NCI-H1694 (cell line): ENCODE results near the gene CFC1.
"Not testable (repeated sequence)": the region's sequence is repeated elsewhere in the genome, so short reads cannot be mapped to it uniquely, and the experiment has no call there.

Source experiments
- DNase-seq: peaks from one replicate; lab custom pipeline; 2025; lab: John Stamatoyannopoulos, UW

CFC1 gene

GRCh38 chr2:130599393-130599792 is at the start of gene CFC1:
CFC1 (minus strand) TSS chr2:130599575; CDS start chr2:130599287, 288 bp downstream.
- DNase-seq: not testable (repeated sequence)

- DNase-seq: not testable (repeated sequence)
These were observed 42.3 kb upstream of the CFC1 start for GRCh38 chr2:130641688-130642087.

- DNase-seq: not testable (repeated sequence)
These were observed 39.6 kb upstream of the CFC1 start for GRCh38 chr2:130638973-130639372.

- DNase-seq: not testable (repeated sequence)
These were observed 29.6 kb upstream of the CFC1 start for GRCh38 chr2:130628784-130629475.

GRCh38 chr2:130611140-130611539 is 11.8 kb upstream of the CFC1 start, which contains the start of gene POTEJ:
POTEJ (plus strand) TSS chr2:130611440; CDS start chr2:130611533, 93 bp downstream.
- not testable (repeated sequence) for DNase-seq

- not testable (repeated sequence) for DNase-seq
These were observed 11.1 kb upstream of the CFC1 start for GRCh38 chr2:130610486-130610885.

GRCh38 chr2:130609002-130609920 is 9.9 kb upstream of the CFC1 start:
- not testable (repeated sequence) for DNase-seq

GRCh38 chr2:130608276-130609001 is 9.1 kb upstream of the CFC1 start:
- DNase-seq: not testable (repeated sequence)

GRCh38 chr2:130601648-130602302 is 2.4 kb upstream of the CFC1 start:
- not testable (repeated sequence) for DNase-seq

- not testable (repeated sequence) for DNase-seq
These were observed 551 bp upstream of the CFC1 start for GRCh38 chr2:130599926-130600325.

- DNase-seq: not testable (repeated sequence)
These were observed 912 bp downstream of the CFC1 start for GRCh38 chr2:130598463-130598862.

GRCh38 chr2:130597994-130598393 is 1.4 kb downstream of the CFC1 start:
- DNase-seq: not testable (repeated sequence)

GRCh38 chr2:130596757-130597156 is 2.6 kb downstream of the CFC1 start:
- DNase-seq: not testable (repeated sequence)

GRCh38 chr2:130594011-130594410 is 5.4 kb downstream of the CFC1 start:
- not testable (repeated sequence) for DNase-seq

- not testable (repeated sequence) for DNase-seq
These were observed 6.5 kb downstream of the CFC1 start for GRCh38 chr2:130592791-130593414.

- not testable (repeated sequence) for DNase-seq
These were observed 8.5 kb downstream of the CFC1 start for GRCh38 chr2:130590842-130591359.

- not testable (repeated sequence) for DNase-seq
These were observed 9.1 kb downstream of the CFC1 start for GRCh38 chr2:130590170-130590841.

- DNase-seq: not testable (repeated sequence)
These were observed 10.5 kb downstream of the CFC1 start for GRCh38 chr2:130588688-130589458.

GRCh38 chr2:130584726-130585125 is 14.6 kb downstream of the CFC1 start:
- DNase-seq: not testable (repeated sequence)
